ENCODE measurements around the gene TET3. TPM values are rescaled to one million over a fixed set of nuclear protein-coding genes. Genes with fewer than 3 reads are reported as not detected.

TET3 gene
- total RNA-seq, 3 donors from 2014 or later, result 16.6 to 28.7 (median 21.9) TPM

DNA sequence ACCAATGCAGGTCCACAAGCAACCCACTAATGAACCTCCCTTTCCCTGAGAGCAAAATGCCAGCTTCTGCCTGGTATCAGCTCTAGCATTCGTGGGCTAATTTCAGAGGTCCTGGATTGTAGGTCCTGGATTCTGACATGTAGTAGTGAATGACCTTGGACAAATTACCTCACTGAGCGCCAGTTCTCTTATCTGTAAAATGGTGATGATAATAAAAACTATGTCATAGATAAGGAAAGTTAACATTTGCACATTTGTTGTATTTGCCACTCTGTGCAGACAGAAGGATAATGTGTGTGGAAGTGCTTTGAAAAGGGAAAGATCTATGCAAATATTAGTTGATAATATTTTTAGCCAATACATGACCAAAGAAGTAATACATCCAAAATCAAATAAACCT lies 4.1 kb upstream of the TET3 start:
- peaks cover 36% of the 10 kb centered on the region for H3K4me1 ChIP-seq (ENCODE audit: low read depth)
- peak in 1 of 3 donors; percentile 33 for DNase-seq
- no peak for TF ChIP-seq CTCF (IDR thresholded peaks at IDR 0.05)
- H3K4me3 ChIP-seq, result no peak overlapping the region
- intact Hi-C loops (cut with DNase I, micrococcal nuclease), result loop anchor here in 1 of 2 donors (5.0 kb wide), 1 partner anchor 53 kb away; the partner anchor contains the start of gene DGUOK
- no peaks in the 10 kb centered on the region for H3K36me3 ChIP-seq (ENCODE audit: low read depth)
- ATAC-seq, result no peak
- H3K9me3 ChIP-seq, result no peaks in the 10 kb centered on the region

DNA sequence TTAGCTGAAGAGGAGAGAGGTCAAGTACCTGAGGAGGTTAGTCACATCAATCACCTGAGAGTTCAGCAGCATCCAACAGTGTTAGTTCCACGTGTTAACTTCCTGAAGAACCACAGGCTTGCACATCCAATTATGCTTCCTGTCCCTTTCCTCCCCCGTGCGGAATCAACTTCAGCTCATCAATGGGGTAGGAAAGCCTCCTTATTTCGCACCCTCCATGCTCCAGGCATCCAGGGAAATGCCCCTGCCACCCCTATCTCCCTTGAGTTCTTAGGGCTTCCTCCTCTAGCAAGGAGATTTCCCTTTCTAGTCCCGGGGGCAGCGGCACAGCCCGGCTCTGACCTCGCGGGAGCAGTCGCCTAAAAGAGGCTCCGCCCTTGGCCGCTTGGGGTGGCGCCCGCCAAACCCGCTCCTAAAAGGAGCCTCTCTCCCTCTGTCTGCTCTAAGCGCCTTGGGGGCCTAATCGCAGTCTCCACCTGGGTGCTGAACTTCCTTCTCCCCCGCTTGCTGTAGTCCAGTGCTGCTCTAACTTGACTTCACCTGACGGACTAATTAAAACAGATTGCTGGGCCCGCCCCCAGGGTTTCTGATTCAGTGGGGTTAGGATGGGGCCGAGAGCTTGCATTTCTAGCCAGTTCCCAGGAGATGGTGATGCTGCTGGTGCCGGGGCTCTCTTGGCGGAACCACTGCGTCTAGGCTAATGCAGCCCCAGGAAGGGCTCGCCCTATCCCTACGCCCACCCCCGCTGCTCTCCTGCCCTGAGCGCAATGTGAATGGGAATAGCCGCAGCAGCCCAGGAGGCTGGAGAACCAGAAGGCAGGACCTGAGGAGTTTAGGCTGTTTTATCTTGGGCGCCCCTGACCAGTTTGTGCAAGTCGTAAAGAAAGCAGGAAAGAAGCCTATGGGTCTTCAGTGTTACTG lies 3.4 kb upstream of the TET3 start:
- H3K9me3 ChIP-seq, result no peaks in the 10 kb centered on the region
- H3K4me3 ChIP-seq, result peak overlapping the region; percentile 14
- no peak for TF ChIP-seq CTCF (IDR thresholded peaks at IDR 0.05)
- H3K36me3 ChIP-seq (ENCODE audit: low read depth), result no peaks in the 10 kb centered on the region
- DNase-seq (peak; percentile 69 to 78 (median 77)), ATAC-seq (peak; percentile 10)
- H3K4me1 ChIP-seq (ENCODE audit: low read depth), result peaks cover 39% of the 10 kb centered on the region
- intact Hi-C loops (cut with DNase I, micrococcal nuclease), result loop anchor here in 1 of 2 donors (5.0 kb wide), 1 partner anchor 54 kb away; the partner anchor contains the start of gene DGUOK

DNA sequence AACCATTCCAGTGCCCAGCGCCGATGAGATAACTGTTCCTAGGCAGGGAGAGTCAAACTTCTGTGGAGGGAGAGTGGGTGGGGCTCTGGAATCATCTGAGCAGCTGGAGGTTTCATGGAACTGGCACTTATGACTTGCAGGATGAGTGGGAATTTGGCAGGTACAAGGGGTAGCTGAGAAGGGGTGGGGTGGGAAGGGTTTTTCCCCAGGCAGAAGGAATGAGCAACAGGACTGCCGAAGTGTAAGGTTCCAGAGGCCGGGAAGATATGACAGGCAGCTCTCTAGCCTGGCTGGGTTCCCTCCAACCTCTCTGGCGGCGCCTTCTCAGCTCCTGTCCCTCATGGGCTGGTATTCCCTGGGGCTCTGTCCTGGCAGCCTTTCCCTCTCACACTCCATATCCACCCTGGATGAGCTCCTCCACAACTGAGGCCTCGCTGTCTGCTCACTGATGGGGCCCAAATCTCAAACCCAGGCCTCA lies 2.5 kb upstream of the TET3 start:
- intact Hi-C loops (cut with DNase I, micrococcal nuclease), result loop anchor here in 1 of 2 donors (5.0 kb wide), 1 partner anchor 55 kb away; the partner anchor contains the start of gene DGUOK
- Histone ChIP-seq H3K36me3 (ENCODE audit: low read depth) (no peaks in the 10 kb centered on the region), H3K9me3 (no peaks in the 10 kb centered on the region), H3K4me3 (no peak overlapping the region), H3K4me1 (ENCODE audit: low read depth) (peaks cover 45% of the 10 kb centered on the region)
- DNase-seq (peak in 2 of 3 donors; percentile 47 to 60), ATAC-seq (peak; percentile 5)
- no peak for TF ChIP-seq CTCF (IDR thresholded peaks at IDR 0.05)

DNA sequence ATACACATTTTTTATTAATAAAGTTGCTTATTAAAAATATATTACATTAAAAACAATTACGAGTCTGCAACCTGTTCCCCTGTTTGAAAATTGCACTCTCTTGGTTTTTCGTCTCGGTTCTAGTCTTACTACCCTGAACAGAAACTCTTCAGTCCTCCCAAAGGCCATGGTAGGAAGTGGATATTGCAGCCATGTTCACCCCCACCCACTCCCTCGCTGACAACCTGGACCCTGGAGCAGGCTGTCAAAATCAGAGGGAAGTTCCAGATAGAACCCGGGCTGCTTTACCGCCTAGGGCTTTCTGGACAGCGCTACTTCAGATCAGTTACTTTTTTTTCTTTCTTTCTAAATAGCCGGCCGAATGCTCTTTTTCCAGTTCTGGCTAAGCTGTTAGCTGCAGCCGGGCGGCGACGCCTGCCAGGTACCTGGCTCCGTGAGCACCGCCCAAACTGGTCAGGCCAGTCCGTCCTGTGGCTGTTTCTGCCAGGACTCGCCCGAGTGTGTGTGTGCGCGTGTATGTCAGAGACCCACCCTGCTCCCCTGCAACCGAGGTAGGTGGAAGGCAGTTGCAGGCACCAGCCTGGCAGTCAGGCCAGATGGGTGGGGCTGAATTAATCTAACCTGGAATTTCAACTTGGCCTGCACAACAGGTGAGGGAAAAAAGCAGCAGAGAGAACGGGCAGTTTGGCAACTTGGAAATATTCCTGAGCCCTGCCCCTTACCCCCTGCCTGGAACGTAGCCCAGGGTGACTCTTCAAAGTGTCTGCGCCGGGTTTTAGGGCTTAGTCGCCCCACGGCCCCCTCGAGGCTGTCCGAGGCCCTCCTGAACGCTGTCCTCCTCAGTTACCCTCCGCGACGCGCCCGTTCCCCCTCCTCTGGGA lies 1.1 kb upstream of the TET3 start:
- Histone ChIP-seq H3K36me3 (ENCODE audit: low read depth) (no peaks in the 10 kb centered on the region), H3K4me3 (peak overlapping the region; percentile 56), H3K4me1 (ENCODE audit: low read depth) (peaks cover 53% of the 10 kb centered on the region), H3K9me3 (no peaks in the 10 kb centered on the region)
- intact Hi-C loops (cut with DNase I, micrococcal nuclease), result loop anchor here in 1 of 2 donors (5.0 kb wide), 1 partner anchor 56 kb away; the partner anchor contains the start of gene DGUOK
- ATAC-seq (peak; percentile 81), DNase-seq (peak; percentile 97 to 99 (median 97))
- no peak for TF ChIP-seq CTCF (IDR thresholded peaks at IDR 0.05)

DNA sequence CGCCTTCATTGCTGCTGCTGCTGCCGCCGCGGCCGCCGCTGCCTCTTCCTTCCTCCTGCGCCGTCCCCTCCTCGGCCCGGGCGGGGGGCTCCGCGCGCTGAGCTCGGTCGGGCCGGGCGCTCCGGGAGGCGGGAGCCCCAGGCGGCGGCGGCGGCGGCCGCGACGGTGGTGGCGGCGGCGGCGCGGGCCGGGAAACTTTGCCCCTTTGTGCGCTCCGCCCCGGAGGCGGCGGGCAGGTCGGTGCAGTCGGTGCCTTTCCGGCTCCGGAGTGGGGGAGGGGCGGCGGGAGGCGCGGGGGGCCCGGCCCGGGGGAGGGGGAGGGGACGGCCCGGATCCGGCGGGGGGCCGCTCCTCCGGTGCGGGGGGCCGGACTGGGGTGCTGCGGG lies 205 bp downstream of the TET3 start:
- ATAC-seq, result no peak
- Histone ChIP-seq H3K9me3 (no peaks in the 10 kb centered on the region), H3K4me3 (peak overlapping the region; percentile 56), H3K36me3 (ENCODE audit: low read depth) (no peaks in the 10 kb centered on the region), H3K4me1 (ENCODE audit: low read depth) (peaks cover 52% of the 10 kb centered on the region)
- peak; percentile 81 to 87 (median 81) for DNase-seq
- no peak for TF ChIP-seq CTCF (IDR thresholded peaks at IDR 0.05)
- intact Hi-C loops (cut with DNase I, micrococcal nuclease), result loop anchor here in 1 of 2 donors (5.0 kb wide), 1 partner anchor 58 kb away; the partner anchor contains the start of gene DGUOK
